Psoas muscle (tissue), 8 donors: Measurements from ENCODE around the gene TNIK. TPM values are rescaled to one million over a fixed set of nuclear protein-coding genes. Genes with fewer than 3 reads are reported as not detected.

Source experiments
- ATAC-seq, 4 donors: fragments of 200-7000 bp; cut with Tn5 transposase; one replicate each; pipeline ENCODE4 v1.9.1; 2020; ENCODE audit warnings: moderate library complexity in 3 of 4, mild to moderate bottlenecking in 2 of 4
- DNase-seq, 2 donors: peaks; one replicate each; pipeline ENCODE4 v3.0.0-alpha.2; 2020
- H3K27ac ChIP-seq: fragments of 200-600 bp; one replicate; pipeline ENCODE4 v1.8.0; 2022
- H3K27me3 ChIP-seq, 3 donors: fragments of 200-600 bp in 1 of 3; one replicate each; pipeline versions ENCODE4 v1.6.1 to v1.8.0; 2013 to 2022; ENCODE audit warnings: low read length in 2 of 3, mild to moderate bottlenecking in 2 of 3, moderate library complexity in 1 of 3; ENCODE audit not compliant: insufficient read depth in 3 of 3
- H3K36me3 ChIP-seq, 2 donors: fragments of 200-600 bp in 1 of 2; one replicate each; pipeline versions ENCODE4 v1.6.1 to v1.8.0; 2013 to 2022; ENCODE audit warnings: low read depth in 1 of 2, mild to moderate bottlenecking in 1 of 2, moderate library complexity in 1 of 2; ENCODE audit not compliant: insufficient read depth in 1 of 2
- H3K4me1 ChIP-seq: fragments of 200-600 bp; one replicate; pipeline ENCODE4 v1.8.0; 2022
- H3K4me3 ChIP-seq: fragments of 200-600 bp; one replicate; pipeline ENCODE4 v1.8.0; 2022; ENCODE audit warnings: mild to moderate bottlenecking
- H3K9me3 ChIP-seq: fragments of 200-600 bp; one replicate; pipeline ENCODE4 v1.8.0; 2022
- CTCF ChIP-seq: fragments of 200-600 bp; IDR thresholded peaks from one replicate; pipeline ENCODE4 v1.8.0; 2022; ENCODE audit warnings: antibody characterized with exemption
- WGBS, 3 donors: extraction: QIAGEN DNeasy Blood & Tissue Kit; methylation state at CpG; one replicate each; pipeline versions ENCODE4 v1.1.6 to v1.1.7; 2013; 5-methylcytosine and 5-hydroxymethylcytosine counted together
- intact Hi-C, 2 donors: fragments of 100-400 bp; cut with DNase I; formaldehyde crosslinking; loops; one replicate each; pipeline versions ENCODE4 v1.11.0 to v1.14.2; 2022
- polyA plus RNA-seq, 3 donors: library from polyadenylated mRNA; stranded (reverse); fragments of 200-250 nt; gene quantifications; one replicate each; pipeline ENCODE4 v1.2.3, GENCODE V29; 2013
- total RNA-seq, 4 donors: library from RNA; stranded (reverse); fragmentation: NEBNext Ultra II Directional in 2 of 4; extraction: Animal tissue kit (Norgen Biotek cat#: 25700) in 2 of 4; gene quantifications; one replicate each; pipeline versions ENCODE4 v1.2.1 to v1.2.4, GENCODE V29; 2021 to 2023
- donor health status: healthy with polysubstance abuse.
- donor health status: DM: no; HTN: no; CAD: no; lungs with moderate emphysema.
- donor health status: Bipolar disorder and iron deficiency.
- donor health status: healthy.
- donor health status: DM: yes; HTN: yes; CAD: no.
- donor health status: DM: no; HTN: no; CAD: no.
- donor health status: DM: no; HTN: no; CAD: no.
- donor health status: DM: yes; HTN: yes; CAD: no.

TNIK gene
- total and polyA plus RNA-seq, 7 donors, result 9.9 to 32.4 (median 12.5) TPM

DNA sequence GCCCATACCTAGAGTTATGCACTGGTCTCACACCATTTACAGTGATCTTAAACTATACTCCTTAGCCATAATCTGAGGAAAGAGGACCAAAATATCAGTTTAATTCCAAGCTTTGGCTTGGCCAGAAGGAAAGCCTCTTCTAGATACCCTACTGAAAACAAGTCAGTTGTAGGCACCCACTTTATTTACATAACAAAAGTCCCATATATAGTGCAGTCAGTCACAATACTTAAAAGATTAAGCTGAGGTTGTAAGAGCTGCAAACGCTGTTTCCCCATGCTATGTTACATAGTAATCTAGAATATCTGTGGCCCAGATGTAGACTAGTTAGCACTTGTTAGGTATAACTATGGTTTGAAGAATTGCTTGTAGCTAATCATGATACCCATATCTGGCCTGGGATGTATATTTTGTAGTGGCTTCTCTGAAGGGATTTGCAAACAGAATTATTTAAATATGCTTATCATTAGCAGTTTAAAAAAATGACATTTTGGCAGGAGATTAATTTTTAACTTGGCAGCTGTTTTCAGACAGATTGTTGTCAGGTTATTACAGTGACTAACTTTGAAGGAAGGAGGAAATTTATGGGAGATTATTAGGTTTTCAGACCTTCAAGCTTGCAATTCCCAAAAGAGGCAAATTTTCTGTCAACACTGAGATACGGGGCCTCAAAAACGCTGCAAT is 273.2 kb downstream of the TNIK start:
- ATAC-seq (no peak), DNase-seq (no peak)
- Histone ChIP-seq H3K4me1 (peaks cover 27% of the 10 kb centered on the region), H3K36me3 (no peaks in the 10 kb centered on the region), H3K4me3 (no peak overlapping the region), H3K27ac (no peak overlapping the region), H3K27me3 (no peaks in the 10 kb centered on the region), H3K9me3 (no peaks in the 10 kb centered on the region)
- 74 to 79% (median 76%) methylated on average over 3 of the region's 3 CpGs for WGBS, 3 donors
- TF ChIP-seq CTCF, result no peak
- intact Hi-C loops, result loop anchor here (5.0 to 10.0 kb wide), 4 partner anchors 65 to 380 kb away; partner anchors contain the start of gene TNIK (in 1 of the 2)

DNA sequence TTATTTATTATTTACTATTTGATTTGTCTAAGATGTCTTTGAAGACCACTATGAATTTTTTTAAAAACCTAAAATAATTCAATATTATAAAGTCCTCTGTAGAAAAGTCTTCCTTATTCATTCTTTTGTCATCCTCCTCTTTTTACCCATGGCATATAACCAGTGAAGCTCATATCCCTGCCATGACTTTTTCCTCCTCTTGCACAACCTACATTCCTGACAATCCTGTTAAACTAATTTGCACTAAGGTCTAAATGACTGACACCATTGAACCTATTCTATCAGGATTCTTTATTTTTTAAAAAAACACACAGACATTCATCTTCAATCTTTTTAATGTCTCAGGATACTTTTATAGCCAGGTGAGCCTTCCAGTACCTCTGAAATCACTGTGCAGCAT is 273.8 kb downstream of the TNIK start:
- peak in 1 of 4 donors; percentile 52 for ATAC-seq
- no peak for TF ChIP-seq CTCF
- Histone ChIP-seq H3K36me3 (no peaks in the 10 kb centered on the region), H3K27me3 (no peaks in the 10 kb centered on the region), H3K4me3 (no peak overlapping the region), H3K4me1 (peaks cover 25% of the 10 kb centered on the region), H3K9me3 (no peaks in the 10 kb centered on the region), H3K27ac (no peak overlapping the region)
- DNase-seq, result no peak
- intact Hi-C loops, result loop anchor here (5.0 to 10.0 kb wide), 4 partner anchors 66 to 381 kb away; partner anchors contain the start of gene TNIK (in 1 of the 2)

- no peaks in the 10 kb centered on the region for H3K27me3 ChIP-seq
- intact Hi-C loops, result loop anchor here (5.0 to 10.0 kb wide), 4 partner anchors 66 to 381 kb away; partner anchors contain the start of gene TNIK (in 1 of the 2)
- H3K9me3 ChIP-seq, result no peaks in the 10 kb centered on the region
- H3K36me3 ChIP-seq, result no peaks in the 10 kb centered on the region
- H3K4me3 ChIP-seq, result no peak overlapping the region
- peaks cover 25% of the 10 kb centered on the region for H3K4me1 ChIP-seq
- no peak for DNase-seq
- TF ChIP-seq CTCF, result no peak
- 80 to 87% (median 83%) methylated on average over 1 of the region's 1 CpG for WGBS, 3 donors
- no peak overlapping the region for H3K27ac ChIP-seq
- peak in 1 of 4 donors; percentile 38 for ATAC-seq
Measured at GRCh38 chr3:171185959-171186358, 274.2 kb downstream of the TNIK start.

DNA sequence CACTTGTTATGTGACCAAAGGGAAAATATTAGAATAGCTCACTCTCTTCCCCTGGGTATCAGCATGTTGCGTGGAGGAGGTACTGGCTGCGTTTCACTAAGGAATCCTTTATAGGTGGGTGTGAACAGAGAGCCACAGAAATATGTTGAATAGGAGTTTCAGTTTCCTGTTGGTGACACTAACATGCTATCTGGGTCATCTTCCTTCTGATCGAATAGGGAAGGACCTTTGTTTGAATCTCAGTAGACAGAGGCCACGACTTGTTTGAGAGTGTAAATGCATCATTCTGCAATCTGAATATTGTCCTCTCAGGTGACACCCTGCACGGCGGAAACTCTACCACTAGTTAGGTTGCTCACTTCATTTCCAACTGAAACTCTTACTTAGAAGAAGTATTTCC is 275.8 kb downstream of the TNIK start:
- Histone ChIP-seq H3K9me3 (no peaks in the 10 kb centered on the region), H3K36me3 (no peaks in the 10 kb centered on the region), H3K27me3 (no peaks in the 10 kb centered on the region), H3K4me3 (no peak overlapping the region), H3K27ac (no peak overlapping the region), H3K4me1 (peaks cover 25% of the 10 kb centered on the region)
- TF ChIP-seq CTCF, result no peak
- ATAC-seq (no peak), DNase-seq (no peak)
- intact Hi-C loops, result loop anchor here (5.0 to 10.0 kb wide), 2 partner anchors 150 to 273 kb away; no protein-coding TSS in a partner anchor
- WGBS, 3 donors, result 60 to 65% (median 65%) methylated on average over 6 of the region's 6 CpGs
